HG02852 (cell line): ENCODE measurements around the gene ZNF407.

ENCODE experiments used
- ATAC-seq: cut with Tn5 transposase; IDR thresholded peaks from one replicate; pipeline ENCODE4 v1.9.1; 2021; ENCODE audit warnings: mild to moderate bottlenecking, moderate library complexity; ENCODE audit not compliant: unreplicated experiment

The ZNF407 gene

GRCh38 chr18:74587441-74587840 is 10.2 kb upstream of the ZNF407 start:
- no peak for ATAC-seq

- ATAC-seq = no peak
Observed at GRCh38 chr18:74589021-74589420, 8.6 kb upstream of the ZNF407 start.

- no peak for ATAC-seq
Observed at GRCh38 chr18:74589811-74590210, 7.9 kb upstream of the ZNF407 start.

GRCh38 chr18:74590671-74591070 is 7.0 kb upstream of the ZNF407 start:
- ATAC-seq = no peak

DNA sequence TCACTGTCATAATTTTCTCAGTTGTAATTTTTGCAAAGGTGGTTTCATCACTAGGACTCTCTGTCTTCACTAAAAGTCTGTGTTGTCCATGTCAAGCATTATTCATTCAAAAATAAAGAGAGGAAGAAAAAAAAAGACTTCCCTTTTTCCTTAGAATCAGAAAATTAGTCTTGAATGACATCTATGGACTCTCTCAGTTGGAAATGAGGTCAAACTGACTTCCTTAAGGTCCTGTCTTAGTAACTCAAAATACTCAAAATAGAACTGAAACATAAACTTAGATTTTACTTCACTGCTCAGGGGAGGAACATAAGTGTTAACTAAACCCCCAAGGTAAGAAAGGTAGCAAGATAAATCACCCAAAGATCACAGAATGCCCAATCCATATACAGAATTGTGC is 2.2 kb upstream of the ZNF407 start:
- peak; percentile 13 for ATAC-seq

GRCh38 chr18:74597034-74597661 is 522 bp upstream of the ZNF407 start:
- peak; percentile 32 for ATAC-seq

DNA sequence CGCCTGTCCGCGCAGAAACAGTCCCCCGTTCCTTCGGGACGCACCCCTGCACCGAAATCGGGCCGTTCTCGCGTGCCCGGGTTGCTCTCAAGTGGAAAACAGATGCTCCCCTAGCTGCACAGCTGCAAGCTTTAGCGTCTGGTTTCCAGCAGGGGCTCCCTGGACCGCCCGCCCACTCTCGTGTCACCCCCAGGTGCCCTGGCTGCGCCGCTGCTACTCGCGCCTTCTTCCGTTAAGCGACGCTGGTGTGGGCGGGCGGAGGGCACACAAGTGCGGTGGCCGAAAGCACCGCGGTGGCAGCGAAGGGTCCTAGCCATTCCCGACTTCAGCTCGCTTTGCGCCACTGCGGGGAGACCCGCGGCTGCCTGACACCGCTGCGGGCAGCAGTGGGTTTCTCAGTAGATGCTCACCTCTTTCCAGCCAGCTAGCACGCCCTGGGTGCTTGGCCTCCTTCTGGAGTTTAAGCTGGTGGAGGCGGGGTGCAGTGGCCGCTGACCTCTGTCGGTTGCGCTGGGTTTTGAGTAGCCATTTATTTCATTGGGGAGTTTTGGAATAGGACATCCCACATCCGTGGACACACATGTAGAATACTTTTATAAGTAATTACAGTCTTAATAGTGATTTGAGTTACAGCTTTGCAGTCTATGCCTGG is 806 bp downstream of the ZNF407 start:
- peak; percentile 51 for ATAC-seq

DNA sequence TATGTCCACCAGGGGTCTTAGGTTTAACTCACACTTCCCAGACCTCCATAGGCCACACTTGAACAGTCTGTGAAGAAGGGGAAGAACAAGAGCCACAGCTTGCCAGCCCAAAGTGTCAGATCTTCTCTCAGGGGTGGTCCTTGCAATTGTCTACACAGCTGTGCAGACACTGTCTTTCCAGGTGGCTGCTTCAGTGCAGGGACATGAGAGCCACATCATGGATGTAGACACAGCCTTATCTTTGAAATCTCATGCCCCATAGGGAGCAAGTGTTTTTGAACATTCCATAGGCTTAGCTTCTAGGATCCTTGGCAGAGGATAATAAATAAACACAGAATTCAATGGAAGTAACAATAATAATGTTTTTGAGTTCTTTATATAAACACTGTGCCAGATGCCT is 6.7 kb downstream of the ZNF407 start:
- no peak for ATAC-seq

DNA sequence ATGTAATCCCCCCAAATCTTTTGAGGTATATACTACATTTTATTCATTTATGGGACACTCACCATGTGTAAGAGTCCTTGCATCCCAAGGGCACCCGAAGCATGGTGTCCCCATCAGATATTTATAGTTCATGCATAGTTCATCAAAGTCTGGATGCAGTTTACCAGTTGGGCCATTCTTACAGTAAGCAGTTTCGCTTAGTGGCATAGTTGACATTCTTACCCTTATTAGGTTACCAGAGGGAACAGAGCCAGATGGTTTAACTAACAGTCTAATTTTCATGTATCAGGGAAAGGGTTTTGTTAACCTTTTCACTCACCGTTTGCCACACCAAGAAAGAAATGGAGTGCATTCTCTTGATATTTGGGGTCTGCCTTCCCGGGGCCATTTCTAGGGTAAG is 7.1 kb downstream of the ZNF407 start:
- no peak for ATAC-seq

DNA sequence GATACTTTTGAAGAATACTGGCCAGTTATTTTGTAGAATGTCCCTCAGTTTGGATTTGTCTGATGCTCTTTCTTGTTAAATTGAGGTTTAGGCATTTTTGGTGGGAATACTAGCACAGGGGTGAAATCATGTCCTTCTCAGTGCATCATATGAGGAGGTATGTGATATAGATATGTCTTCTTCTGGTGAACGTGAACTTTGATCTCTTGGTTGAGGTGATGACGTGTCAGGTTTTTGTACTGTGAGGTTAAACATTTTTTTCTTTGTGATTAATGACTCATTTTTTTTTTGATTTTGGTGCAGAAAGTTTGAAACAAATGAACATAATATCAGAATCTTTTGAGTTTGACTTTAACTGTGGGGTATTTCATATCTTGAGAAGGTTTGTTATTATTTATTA is 11.0 kb downstream of the ZNF407 start:
- ATAC-seq = no peak

DNA sequence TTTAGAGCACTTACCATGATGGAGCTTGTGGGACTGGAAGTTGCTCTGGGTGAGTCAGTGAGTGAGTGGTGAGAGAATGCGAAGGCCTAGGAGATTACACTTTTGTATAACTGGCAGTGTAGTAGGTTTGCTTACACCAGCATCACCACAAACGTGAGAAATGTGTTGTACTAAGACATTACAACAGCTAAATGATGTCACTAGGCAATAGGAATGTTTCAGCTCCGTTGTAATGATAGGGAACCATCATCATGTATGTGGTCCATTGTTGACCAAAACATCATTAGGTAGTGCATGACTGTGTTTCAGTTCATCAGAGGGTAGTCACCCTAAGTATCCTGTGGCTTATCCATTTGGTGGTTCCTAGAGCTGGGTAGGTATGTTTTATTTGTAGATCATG is 11.9 kb downstream of the ZNF407 start:
- ATAC-seq = no peak

DNA sequence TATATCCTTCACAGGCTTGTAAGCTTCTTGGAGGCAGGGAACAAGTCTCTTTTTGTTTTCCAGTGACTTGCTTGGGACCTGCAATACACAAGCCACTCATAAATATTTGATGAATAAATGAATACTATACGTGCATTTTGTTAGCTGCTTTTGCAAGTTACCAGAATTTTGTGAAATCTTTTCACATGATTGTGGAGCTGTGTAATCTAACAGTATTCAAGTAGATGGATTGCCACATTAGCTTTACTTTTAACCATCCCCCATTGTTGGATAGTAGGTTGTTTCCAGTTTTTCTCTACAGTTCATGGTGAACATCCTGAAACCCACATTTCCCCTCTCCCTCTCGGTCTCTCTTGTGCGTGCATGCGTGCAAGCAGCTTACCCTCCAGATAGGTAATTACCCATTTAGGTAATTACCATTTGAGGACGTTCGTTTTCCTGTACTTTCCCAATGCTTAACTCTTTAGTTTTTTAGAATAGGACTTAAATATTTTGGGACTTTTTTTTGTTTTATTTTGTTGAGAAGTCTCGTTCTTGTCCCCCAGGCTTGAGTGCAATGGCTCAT is 12.5 kb downstream of the ZNF407 start:
- no peak for ATAC-seq

- ATAC-seq = no peak
Observed at GRCh38 chr18:74610860-74611259, 13.2 kb downstream of the ZNF407 start.

DNA sequence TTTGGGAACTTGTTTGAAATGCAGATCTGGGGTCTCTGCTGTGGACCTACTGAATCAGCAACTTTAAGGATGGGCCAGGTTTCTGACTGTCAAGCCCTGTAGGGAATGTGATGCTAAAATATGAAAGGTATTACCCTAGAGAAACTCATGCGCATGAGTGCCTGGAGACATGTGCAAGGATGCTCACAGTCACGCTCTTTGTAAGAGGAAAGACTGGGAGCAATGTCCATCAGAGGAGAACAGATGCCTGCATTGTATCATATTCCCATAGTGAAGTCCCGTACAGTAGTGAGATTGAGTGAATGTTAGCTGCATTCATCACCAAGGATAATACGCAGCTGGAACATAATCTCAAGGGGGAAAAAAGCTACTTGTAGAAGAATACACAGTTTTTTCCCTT is 14.1 kb downstream of the ZNF407 start:
- ATAC-seq = no peak

- peak; percentile 61 for ATAC-seq
Observed at GRCh38 chr18:74613381-74613780, 15.7 kb downstream of the ZNF407 start.

DNA sequence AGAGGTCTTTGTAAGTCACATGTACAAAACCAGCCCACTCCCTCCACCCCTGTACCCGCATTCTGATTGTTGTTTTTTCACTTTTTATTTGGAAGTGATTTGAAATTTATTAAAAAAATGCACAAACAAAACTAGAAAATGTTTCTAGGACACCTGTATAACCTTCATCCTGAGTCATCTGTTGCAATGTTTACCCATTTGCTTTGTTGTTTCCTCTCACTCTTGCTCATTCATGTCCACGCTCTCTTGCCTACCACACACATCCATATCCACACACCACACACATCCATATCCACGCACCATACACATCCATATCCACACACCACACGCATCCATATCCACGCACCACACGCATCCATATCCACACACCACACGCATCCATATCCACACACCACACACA is 18.8 kb downstream of the ZNF407 start:
- ATAC-seq = no peak

GRCh38 chr18:74617486-74617885 is 19.8 kb downstream of the ZNF407 start:
- no peak for ATAC-seq

DNA sequence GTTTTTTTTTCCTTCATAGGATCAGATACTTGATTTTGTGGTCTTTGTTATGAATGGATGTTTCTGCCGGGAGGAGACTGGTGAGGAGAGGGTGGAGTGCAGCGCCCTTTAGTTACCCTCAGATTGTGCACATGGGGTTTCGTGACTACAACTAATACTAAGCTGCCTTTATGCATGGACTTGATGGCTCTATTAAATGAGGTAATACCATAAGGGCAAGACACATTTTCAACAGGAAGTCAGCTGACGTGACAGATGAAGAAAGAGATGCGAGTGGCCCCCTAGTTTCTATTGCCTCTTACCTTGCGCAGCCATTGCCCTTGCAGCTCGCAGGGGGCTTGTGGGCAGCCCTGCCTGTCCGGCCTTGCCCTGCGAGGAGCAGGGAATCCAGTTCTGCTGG is 24.4 kb downstream of the ZNF407 start:
- no peak for ATAC-seq

DNA sequence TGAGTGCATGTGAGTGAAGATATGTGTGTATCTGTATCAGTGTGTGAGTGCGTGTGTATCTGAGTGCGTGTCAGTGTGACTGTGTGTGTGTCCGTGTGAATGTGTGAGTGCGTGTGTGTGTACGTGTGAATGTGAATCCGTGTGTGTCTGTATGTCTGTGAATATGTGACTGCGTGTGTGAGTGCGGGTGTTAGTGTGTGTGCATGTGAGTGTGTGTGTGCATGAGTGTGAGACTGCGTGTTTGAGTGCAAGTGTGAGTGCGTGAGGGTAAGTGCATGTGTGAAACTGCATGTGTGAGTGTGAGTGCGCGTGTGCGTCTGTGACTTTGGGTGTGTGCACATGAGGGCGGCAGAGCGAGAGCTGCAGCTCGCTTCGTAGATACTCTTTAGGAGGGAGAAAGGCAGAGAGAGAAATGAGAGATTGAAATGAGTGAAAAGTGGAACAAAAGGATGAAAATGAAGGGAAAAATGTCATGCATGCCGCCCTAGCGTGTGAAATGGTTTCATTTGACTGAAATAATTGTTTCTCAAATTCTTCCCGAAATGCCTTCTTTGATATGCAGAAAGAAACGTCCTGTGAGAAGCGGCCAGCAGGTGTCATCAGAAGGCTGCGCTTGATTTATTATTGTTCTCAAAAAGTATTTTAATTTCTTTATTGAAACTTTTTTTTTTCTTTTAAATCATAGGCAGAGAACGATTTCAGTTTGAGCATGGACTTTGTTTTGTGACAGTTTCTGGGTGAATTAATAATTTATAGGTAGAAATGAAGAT is 25.6 kb downstream of the ZNF407 start:
- ATAC-seq = no peak

- no peak for ATAC-seq
Observed at GRCh38 chr18:74624466-74624865, 26.8 kb downstream of the ZNF407 start.

DNA sequence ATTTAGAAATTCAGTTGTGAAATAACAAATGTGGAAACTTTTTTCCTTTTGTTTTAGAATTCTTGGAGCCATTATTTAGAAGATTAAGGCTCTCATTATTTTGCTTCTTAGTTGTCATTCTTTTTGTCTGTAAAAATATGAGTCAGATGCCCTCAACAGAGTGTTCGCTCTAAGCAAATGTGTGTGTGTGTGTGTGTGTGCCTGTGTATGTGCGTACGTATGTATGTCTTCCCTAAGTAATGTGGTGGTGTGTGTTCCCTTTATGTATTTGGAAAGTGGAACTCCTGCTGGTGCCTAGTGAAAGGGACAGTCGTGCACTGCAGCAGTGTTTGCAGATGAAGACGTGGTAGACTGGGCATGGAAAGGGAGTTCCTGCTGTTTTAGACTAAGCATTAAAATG is 27.5 kb downstream of the ZNF407 start:
- no peak for ATAC-seq
